Measurements from ENCODE around the gene ERCC6L2. TPM values are rescaled to one million over a fixed set of nuclear protein-coding genes. Genes with fewer than 3 reads are reported as not detected.

The ERCC6L2 gene
- total and polyA plus RNA-seq, 2 experiments from 2014 or later = 33.5 to 80.6 TPM

- Histone ChIP-seq H3K79me2 (replicated peaks; ENCODE audit: insufficient read depth) (no peaks in the 10 kb centered on the region), H3K36me3 (ENCODE audit: insufficient read depth) (no peaks in the 10 kb centered on the region), H3K27ac (ENCODE audit: low read depth) (no peak overlapping the region), H3K4me2 (no peak overlapping the region), H2AFZ (no peak overlapping the region), H3F3A (replicated peaks; ENCODE audit: low read depth) (no peaks in the 10 kb centered on the region), H3K4me1 (ENCODE audit: insufficient read depth) (no peaks in the 10 kb centered on the region), H3K27me3 (ENCODE audit: insufficient read depth) (no peaks in the 10 kb centered on the region), H3K4me3 (no peak overlapping the region), H4K20me1 (replicated peaks; ENCODE audit: insufficient read depth) (no peaks in the 10 kb centered on the region), H3K9me2 (ENCODE audit: insufficient read depth) (no peaks in the 10 kb centered on the region)
- TF ChIP-seq ZNF114 (CRISPR knock-in tag; IDR thresholded peaks at IDR 0.05) = no peak
- no peak for TF ChIP-seq POLR2AphosphoS5 (IDR thresholded peaks at IDR 0.05; ENCODE audit: low read depth)
- no peak for TF ChIP-seq REST (IDR thresholded peaks at IDR 0.05; ENCODE audit: unreplicated experiment)
- TF ChIP-seq ETS1 (IDR thresholded peaks at IDR 0.05) = no peak
- no peak for TF ChIP-seq CTCF (conservative IDR thresholded peaks at IDR 0.05; ENCODE audit: low read depth in 2 of 2)
- Mint-ChIP-seq H3K27ac (no peak overlapping the region), H3K27me3 (ENCODE audit: insufficient read depth, low read depth, poor library complexity) (peaks cover 5% of the 10 kb centered on the region), H3K36me3 (ENCODE audit: low read depth) (no peaks in the 10 kb centered on the region), H3K4me1 (no peaks in the 10 kb centered on the region; the same call in 2 of the 3 replicates), H3K4me3 (no peak overlapping the region), H3K9me3 (no peaks in the 10 kb centered on the region)
- DNase-seq (ENCODE audit: low spot score) (no peak), ATAC-seq (no peak)
These were observed 40.1 kb upstream of the ERCC6L2 start for GRCh38 chr9:95835393-95835792.

GRCh38 chr9:95836072-95836471, 39.4 kb upstream of the ERCC6L2 start:
- no peaks in the 10 kb centered on the region for H3K9me2 ChIP-seq (ENCODE audit: insufficient read depth)
- H2AFZ ChIP-seq = no peak overlapping the region
- Mint-ChIP-seq H3K27me3 (ENCODE audit: insufficient read depth, low read depth, poor library complexity) (peaks cover 5% of the 10 kb centered on the region), H3K36me3 (ENCODE audit: low read depth) (no peaks in the 10 kb centered on the region), H3K27ac (no peak overlapping the region), H3K9me3 (no peaks in the 10 kb centered on the region), H3K4me1 (no peaks in the 10 kb centered on the region; the same call in 2 of the 3 replicates), H3K4me3 (no peak overlapping the region)
- H3K36me3 ChIP-seq (ENCODE audit: insufficient read depth) = no peaks in the 10 kb centered on the region
- H4K20me1 ChIP-seq (replicated peaks; ENCODE audit: insufficient read depth) = no peaks in the 10 kb centered on the region
- no peaks in the 10 kb centered on the region for H3K4me1 ChIP-seq (ENCODE audit: insufficient read depth)
- H3K4me2 ChIP-seq = no peak overlapping the region
- no peaks in the 10 kb centered on the region for H3K27me3 ChIP-seq (ENCODE audit: insufficient read depth)
- H3K27ac ChIP-seq (ENCODE audit: low read depth) = no peak overlapping the region
- H3K79me2 ChIP-seq (replicated peaks; ENCODE audit: insufficient read depth) = no peaks in the 10 kb centered on the region
- H3K4me3 ChIP-seq = no peak overlapping the region
- TF ChIP-seq STAT1 (IDR thresholded peaks at IDR 0.05; ENCODE audit: unreplicated experiment) = no peak
- ATAC-seq (no peak), DNase-seq (ENCODE audit: low spot score) (no peak)
- no peaks in the 10 kb centered on the region for H3F3A ChIP-seq (replicated peaks; ENCODE audit: low read depth)
